PC-9 (cell line): ENCODE measurements around the gene DEPDC4. TPM values are rescaled to one million over a fixed set of nuclear protein-coding genes. Genes with fewer than 3 reads are reported as not detected.

Experiments
- BruUV-seq: library from RNA; stranded (reverse); fragments of 400-500 nt; replicated peaks from 2 replicates; lab custom pipeline; 2021; lab: Mats Ljungman, UMichigan
- CTCF ChIA-PET: fragments of 300-600 bp; sonication (Branson Sonifier 250); formaldehyde crosslinking; loops from one replicate; lab custom pipeline; 2022; ENCODE audit warnings: antibody characterized with exemption; lab: Charles Lee
- POLR2A ChIA-PET: fragments of 300-600 bp; sonication (Branson Sonifier 250); formaldehyde crosslinking; loops from one replicate; lab custom pipeline; 2022; ENCODE audit warnings: antibody characterized with exemption; ENCODE audit not compliant: unreplicated experiment; lab: Charles Lee
- DNase-seq, 2 experiments: peaks; one replicate each; pipeline versions ENCODE4 v3.0.0 to v3.0.0-alpha.2; 2015 to 2022; ENCODE audit warnings: mixed read lengths in 1 of 2
- H2AFZ ChIP-seq: fragments of 200-600 bp; sonication (generic); 2 replicates; pipeline ENCODE4 v1.8.1; 2017; ENCODE audit warnings: antibody characterized with exemption
- H3F3A ChIP-seq: fragments of 200-600 bp; sonication (generic); 2 replicates; pipeline ENCODE4 v1.8.1; 2017; ENCODE audit warnings: antibody characterized with exemption, mild to moderate bottlenecking, low read depth; ENCODE audit not compliant: insufficient read depth
- H3K27ac ChIP-seq: fragments of 200-600 bp; sonication (generic); 2 replicates; pipeline ENCODE4 v1.6.1; 2016; ENCODE audit warnings: mixed run types
- H3K27me3 ChIP-seq: fragments of 200-600 bp; sonication (generic); 2 replicates; pipeline ENCODE4 v1.6.1; 2016; ENCODE audit warnings: low read depth, mixed run types; ENCODE audit not compliant: insufficient read depth
- H3K36me3 ChIP-seq: fragments of 200-600 bp; sonication (generic); 2 replicates; pipeline ENCODE4 v1.6.1; 2016; ENCODE audit warnings: low read depth, mixed run types
- H3K4me1 ChIP-seq: fragments of 200-600 bp; sonication (generic); replicated peaks from 2 replicates; pipeline ENCODE4 v1.6.1; 2016; ENCODE audit warnings: mixed run types; ENCODE audit not compliant: insufficient read depth
- H3K4me2 ChIP-seq: fragments of 200-600 bp; sonication (generic); 2 replicates; pipeline ENCODE4 v1.6.1; 2017; ENCODE audit warnings: mixed run types
- H3K4me3 ChIP-seq: fragments of 200-600 bp; sonication (generic); 2 replicates; pipeline ENCODE4 v1.6.1; 2016; ENCODE audit warnings: mixed run types
- H3K79me2 ChIP-seq: fragments of 200-600 bp; sonication (generic); 2 replicates; pipeline ENCODE4 v1.6.1; 2017; ENCODE audit warnings: low read depth, mixed run types
- H3K9me2 ChIP-seq: fragments of 200-600 bp; sonication (generic); 2 replicates; pipeline ENCODE4 v1.8.1; 2017; ENCODE audit warnings: mild to moderate bottlenecking; ENCODE audit not compliant: insufficient read depth
- H3K9me3 ChIP-seq: fragments of 200-600 bp; sonication (generic); 2 replicates; pipeline ENCODE4 v1.8.1; 2016; ENCODE audit warnings: low read depth; ENCODE audit not compliant: insufficient read depth
- H4K20me1 ChIP-seq: fragments of 200-600 bp; sonication (generic); 2 replicates; pipeline ENCODE4 v1.8.1; 2017; ENCODE audit not compliant: insufficient read depth
- CTCF ChIP-seq: fragments of 200-600 bp; sonication (generic); conservative IDR thresholded peaks from 2 replicates; pipeline ENCODE4 v1.6.1; 2017; ENCODE audit warnings: mixed run types, antibody characterized with exemption, mild to moderate bottlenecking, moderate library complexity
- EZH2 ChIP-seq: fragments of 200-600 bp; sonication (generic); IDR thresholded peaks from 2 replicates; pipeline ENCODE4 v1.8.0; 2017; ENCODE audit warnings: antibody characterized with exemption, low read depth
- intact Hi-C: fragments of 100-400 bp; cut with micrococcal nuclease; formaldehyde crosslinking; loops from one replicate; pipeline ENCODE4 v1.10.0; 2022; ENCODE audit not compliant: unreplicated experiment
- total RNA-seq: library from RNA; stranded (reverse); gene quantifications from 2 replicates; pipeline ENCODE4 v1.2.3, GENCODE V29; 2021

Gene DEPDC4
- total RNA-seq, 1 experiment from 2014 or later, result 1.8 TPM

GRCh38 chr12:100221523-100221922, 45.4 kb downstream of the DEPDC4 start:
- H3K4me3 ChIP-seq, result no peak overlapping the region
- H3F3A ChIP-seq, result peaks cover 3% of the 10 kb centered on the region; the same call in 1 of the 2 replicates
- no peaks in the 10 kb centered on the region for H3K9me3 ChIP-seq
- H3K36me3 ChIP-seq, result peaks cover 14% of the 10 kb centered on the region; the same call in 1 of the 2 replicates
- intact Hi-C loops, result no loop called here
- BruUV-seq, result no TSS peak
- ChIA-PET POLR2A (no interaction called here), CTCF (no interaction called here)
- H4K20me1 ChIP-seq, result no peaks in the 10 kb centered on the region; the same call in 1 of the 2 replicates
- H3K27ac ChIP-seq, result no peak overlapping the region
- no peaks in the 10 kb centered on the region for H3K9me2 ChIP-seq
- H2AFZ ChIP-seq, result no peak overlapping the region
- no peak overlapping the region for H3K4me2 ChIP-seq
- H3K27me3 ChIP-seq, result no peaks in the 10 kb centered on the region
- H3K4me1 ChIP-seq, result no peaks in the 10 kb centered on the region
- TF ChIP-seq CTCF (no peak), EZH2 (no peak)
- DNase-seq, result no peak
- no peaks in the 10 kb centered on the region for H3K79me2 ChIP-seq

- no peaks in the 10 kb centered on the region for H3K79me2 ChIP-seq
- TF ChIP-seq CTCF, result no peak
- no peak for TF ChIP-seq EZH2
- peaks cover 14% of the 10 kb centered on the region; the same call in 1 of the 2 replicates for H3K36me3 ChIP-seq
- no peaks in the 10 kb centered on the region for H3K9me3 ChIP-seq
- H3K4me1 ChIP-seq, result no peaks in the 10 kb centered on the region
- BruUV-seq, result no TSS peak
- ChIA-PET CTCF (interaction anchor here (1.0 kb wide), 1 partner anchor 10 kb away, joined by 3 read pairs; no protein-coding TSS in a partner anchor), POLR2A (no interaction called here)
- no peak for DNase-seq
- H3F3A ChIP-seq, result 0 out of 2 replicates have a peak, but pooled peaks cover 3% of the 10 kb centered on the region
- H3K9me2 ChIP-seq, result no peaks in the 10 kb centered on the region
- intact Hi-C loops, result no loop called here
- no peak overlapping the region for H3K27ac ChIP-seq
- no peak overlapping the region for H3K4me3 ChIP-seq
- no peaks in the 10 kb centered on the region; the same call in 1 of the 2 replicates for H4K20me1 ChIP-seq
- H3K4me2 ChIP-seq, result no peak overlapping the region
- H2AFZ ChIP-seq, result no peak overlapping the region
- no peaks in the 10 kb centered on the region for H3K27me3 ChIP-seq
These were observed 47.4 kb downstream of the DEPDC4 start for GRCh38 chr12:100219328-100220109.

- ChIA-PET CTCF (no interaction called here), POLR2A (no interaction called here)
- intact Hi-C loops, result no loop called here
- no TSS peak for BruUV-seq
- no peak overlapping the region for H3K27ac ChIP-seq
- no peaks in the 10 kb centered on the region for H3K27me3 ChIP-seq
- no peaks in the 10 kb centered on the region for H3K4me1 ChIP-seq
- no peak for DNase-seq
- no peaks in the 10 kb centered on the region for H3K79me2 ChIP-seq
- no peaks in the 10 kb centered on the region for H3K9me2 ChIP-seq
- H3K9me3 ChIP-seq, result no peaks in the 10 kb centered on the region
- H3K36me3 ChIP-seq, result peaks cover 17% of the 10 kb centered on the region
- TF ChIP-seq CTCF (no peak), EZH2 (no peak)
- H3F3A ChIP-seq, result no peaks in the 10 kb centered on the region
- no peak overlapping the region for H3K4me3 ChIP-seq
- no peaks in the 10 kb centered on the region; the same call in 1 of the 2 replicates for H4K20me1 ChIP-seq
- H3K4me2 ChIP-seq, result no peak overlapping the region
- no peak overlapping the region for H2AFZ ChIP-seq
These were observed 50.5 kb downstream of the DEPDC4 start for GRCh38 chr12:100216337-100216736.
